Keratinocyte (primary cell): ENCODE results near the gene LGALS4. TPM values are rescaled to one million over a fixed set of nuclear protein-coding genes. Genes with fewer than 3 reads are reported as not detected.

Source experiments
- DNase-seq: peaks from one replicate; pipeline ENCODE4 v3.0.0-alpha.2; 2011; ENCODE audit warnings: low read depth, missing footprints, low spot score
- FAIRE-seq: peaks from 2 replicates; lab custom pipeline; 2011; peaks lifted over from hg19 to GRCh38; lab: Jason Lieb, UNC
- H2AFZ ChIP-seq: 2 replicates; pipeline ENCODE4 v1.6.0; 2012; ENCODE audit warnings: low read length, control low read depth, inconsistent platforms; ENCODE audit not compliant: control insufficient read depth
- H3K27ac ChIP-seq: 2 replicates; pipeline ENCODE4 v1.5.1; 2011; ENCODE audit warnings: low read length; ENCODE audit not compliant: control insufficient read depth, insufficient read depth
- H3K27me3 ChIP-seq: 3 replicates; pipeline ENCODE4 v1.6.0; 2011; ENCODE audit warnings: low read length; ENCODE audit not compliant: control insufficient read depth, insufficient read depth; ENCODE audit errors: extremely low read depth
- H3K36me3 ChIP-seq, 2 experiments: 2 replicates in 1 of 2; 3 replicates in 1 of 2; pipeline ENCODE4 v1.5.1; 2011; ENCODE audit warnings: low read length in 2 of 2, mild to moderate bottlenecking in 1 of 2; ENCODE audit not compliant: control insufficient read depth in 2 of 2, insufficient read depth in 2 of 2; ENCODE audit errors: extremely low read depth in 1 of 2
- H3K4me1 ChIP-seq: 3 replicates; pipeline ENCODE4 v1.5.1; 2011; ENCODE audit warnings: low read length; ENCODE audit not compliant: control insufficient read depth, insufficient read depth; ENCODE audit errors: extremely low read depth
- H3K4me2 ChIP-seq: 3 replicates; pipeline ENCODE4 v1.6.0; 2011; ENCODE audit warnings: low read depth, low read length; ENCODE audit not compliant: control insufficient read depth, insufficient read depth; ENCODE audit errors: extremely low read depth
- H3K4me3 ChIP-seq, 3 experiments: fragments of 200-600 bp in 1 of 3; sonication (generic) in 1 of 3; 2 replicates in 2 of 3; 3 replicates in 1 of 3; pipeline ENCODE4 v1.5.1; 2011 to 2016; ENCODE audit warnings: low read length in 3 of 3, mild to moderate bottlenecking in 3 of 3, control low read depth in 2 of 3, inconsistent platforms in 1 of 3, low read depth in 1 of 3, mixed read lengths in 1 of 3, mixed run types in 1 of 3, moderate library complexity in 1 of 3; ENCODE audit not compliant: control insufficient read depth in 2 of 3, insufficient read depth in 2 of 3; ENCODE audit errors: extremely low read depth in 1 of 3
- H3K79me2 ChIP-seq: 2 replicates; pipeline ENCODE4 v1.6.0; 2012; ENCODE audit warnings: low read length; ENCODE audit not compliant: control insufficient read depth, insufficient read depth
- H3K9ac ChIP-seq: 3 replicates; pipeline ENCODE4 v1.6.0; 2011; ENCODE audit warnings: low read length; ENCODE audit not compliant: control insufficient read depth, insufficient read depth; ENCODE audit errors: extremely low read depth
- H3K9me1 ChIP-seq: 3 replicates; pipeline ENCODE4 v1.6.0; 2011; ENCODE audit warnings: low read length; ENCODE audit not compliant: control insufficient read depth, insufficient read depth; ENCODE audit errors: extremely low read depth
- H3K9me3 ChIP-seq: 2 replicates; pipeline ENCODE4 v1.5.1; 2012; ENCODE audit warnings: low read depth, low read length; ENCODE audit not compliant: control insufficient read depth
- H4K20me1 ChIP-seq: 3 replicates; pipeline ENCODE4 v1.6.0; 2011; ENCODE audit warnings: low read length; ENCODE audit not compliant: control insufficient read depth, insufficient read depth; ENCODE audit errors: extremely low read depth
- CTCF ChIP-seq, 3 experiments: IDR thresholded peaks in 1 of 3; conservative IDR thresholded peaks in 1 of 3; optimal IDR thresholded peaks in 1 of 3; 2 replicates in 2 of 3; 3 replicates in 1 of 3; pipeline versions ENCODE3 to v1.5.1; 2011; ENCODE audit warnings: low read length in 3 of 3, mild to moderate bottlenecking in 3 of 3, moderate library complexity in 2 of 3, control low read depth in 1 of 3, inconsistent platforms in 1 of 3; ENCODE audit not compliant: insufficient read depth in 2 of 3; ENCODE audit errors: extremely low read depth in 1 of 3
- EZH2 ChIP-seq: IDR thresholded peaks from one replicate; pipeline ENCODE4 v1.6.1; 2012; ENCODE audit warnings: inconsistent platforms, mild to moderate bottlenecking, low read length, moderate library complexity
- dilution Hi-C: fragments of 300-500 bp; cut with MboI; formaldehyde crosslinking; loops from one replicate; pipeline ENCODE4 v1.7.0; 2020; ENCODE audit warnings: low sequenced_read_pairs; ENCODE audit not compliant: extremely low pct_ligation_motif_present
- polyA plus RNA-seq, 5 experiments: library from polyadenylated mRNA; depleted of rRNA in 3 of 5; stranded (reverse) in 3 of 5; stranded (forward) in 1 of 5; unstranded in 1 of 5; fragments of >200 nt; gene quantifications; 1 replicate in 1 of 5; 2 replicates in 3 of 5; 3 replicates in 1 of 5; pipeline versions ENCODE4 v1.2.1 to v1.2.3, GENCODE V29; 2011 to 2012; ENCODE audit warnings: missing spikeins in 2 of 5, low read depth in 1 of 5, low replicate concordance in 1 of 5

LGALS4 gene
- polyA plus RNA-seq, 1 donor (not counting 4 experiments of a cell fraction or from before 2014, with no cell fraction given): 0.13 TPM

GRCh38 chr19:38781058-38781457 is 31.7 kb downstream of the LGALS4 start:
- Histone ChIP-seq H3K27ac (no peak overlapping the region), H3K4me2 (no peak overlapping the region), H3K36me3 (no peaks in the 10 kb centered on the region), H2AFZ (no peak overlapping the region), H3K4me3 (no peak overlapping the region), H3K4me1 (no peaks in the 10 kb centered on the region), H3K79me2 (no peaks in the 10 kb centered on the region), H3K9ac (no peak overlapping the region), H3K27me3 (no peaks in the 10 kb centered on the region), H4K20me1 (no peaks in the 10 kb centered on the region), H3K9me3 (no peaks in the 10 kb centered on the region), H3K9me1 (no peaks in the 10 kb centered on the region)
- TF ChIP-seq EZH2 (no peak), CTCF (optimal IDR thresholded peaks at IDR 0.05 in 1 of 3, IDR thresholded peaks at IDR 0.05 in 1 of 3, conservative IDR thresholded peaks at IDR 0.05 in 1 of 3; ENCODE audit: extremely low read depth in 1 of 3, insufficient read depth in 2 of 3, low read length in 3 of 3) (no peak)
- DNase-seq (no peak), FAIRE-seq (no peak)
- dilution Hi-C loops: no loop called here

- Histone ChIP-seq H3K9me1 (no peaks in the 10 kb centered on the region), H3K9me3 (no peaks in the 10 kb centered on the region), H3K27me3 (no peaks in the 10 kb centered on the region), H3K79me2 (no peaks in the 10 kb centered on the region), H3K27ac (no peak overlapping the region), H3K4me2 (no peak overlapping the region), H3K36me3 (no peaks in the 10 kb centered on the region), H3K9ac (no peak overlapping the region), H4K20me1 (no peaks in the 10 kb centered on the region), H3K4me3 (no peak overlapping the region), H2AFZ (no peak overlapping the region), H3K4me1 (peaks cover 3% of the 10 kb centered on the region)
- DNase-seq: no peak
- dilution Hi-C loops: no loop called here
- TF ChIP-seq CTCF (optimal IDR thresholded peaks at IDR 0.05 in 1 of 3, IDR thresholded peaks at IDR 0.05 in 1 of 3, conservative IDR thresholded peaks at IDR 0.05 in 1 of 3; ENCODE audit: extremely low read depth in 1 of 3, insufficient read depth in 2 of 3, low read length in 3 of 3) (no peak), EZH2 (no peak)
- FAIRE-seq: no peak
Measured at GRCh38 chr19:38780443-38780842, 32.3 kb downstream of the LGALS4 start.
